Neural cell (in vitro differentiated cells): ENCODE measurements around the gene RNLS. TPM values are rescaled to one million over a fixed set of nuclear protein-coding genes. Genes with fewer than 3 reads are reported as not detected.

Experiments
- H2AFZ ChIP-seq: fragments of 200-600, 300-800 bp; sonication (generic), shearing (Covaris generic); 2 replicates; pipeline ENCODE4 v1.6.0; 2014; ENCODE audit warnings: low read depth, mild to moderate bottlenecking, antibody characterized with exemption, low read length, moderate library complexity
- H3F3A ChIP-seq: fragments of 200-600 bp; shearing (Covaris generic); 2 replicates; pipeline ENCODE4 v1.6.1; 2016; ENCODE audit warnings: mild to moderate bottlenecking, moderate library complexity, mixed read lengths, antibody characterized with exemption, low read length; ENCODE audit not compliant: insufficient read depth, poor library complexity, severe bottlenecking
- H3K27ac ChIP-seq: fragments of 200-600, 300-800 bp; sonication (generic), shearing (Covaris generic); 2 replicates; pipeline ENCODE4 v1.5.1; 2014; ENCODE audit warnings: mild to moderate bottlenecking, low read length, moderate library complexity
- H3K27me3 ChIP-seq: fragments of 300-800, 200-600 bp; sonication (generic), shearing (Covaris generic); 2 replicates; pipeline ENCODE4 v1.6.0; 2014; ENCODE audit warnings: mild to moderate bottlenecking, low read depth, low read length, moderate library complexity; ENCODE audit not compliant: insufficient read depth
- H3K36me3 ChIP-seq: fragments of 300-800, 200-600 bp; sonication (generic), shearing (Covaris generic); 2 replicates; pipeline ENCODE4 v1.5.1; 2014; ENCODE audit warnings: mild to moderate bottlenecking, antibody characterized with exemption, low read length, moderate library complexity; ENCODE audit not compliant: insufficient read depth
- H3K4me2 ChIP-seq: fragments of 300-800, 200-600 bp; sonication (generic), shearing (Covaris generic); 2 replicates; pipeline ENCODE4 v1.6.0; 2014; ENCODE audit warnings: mild to moderate bottlenecking, low read length
- H3K4me3 ChIP-seq: fragments of 300-800, 200-600 bp; sonication (generic), shearing (Covaris generic); 2 replicates; pipeline ENCODE4 v1.5.1; 2014; ENCODE audit warnings: mild to moderate bottlenecking, low read length, moderate library complexity
- H3K79me2 ChIP-seq: fragments of 200-600 bp; shearing (Covaris generic); replicated peaks from 2 replicates; pipeline ENCODE4 v1.6.0; 2014; ENCODE audit warnings: mild to moderate bottlenecking, low read length, moderate library complexity; ENCODE audit not compliant: insufficient read depth
- H3K9ac ChIP-seq: fragments of 300-800, 200-600 bp; sonication (generic), shearing (Covaris generic); 2 replicates; pipeline ENCODE4 v1.6.1; 2016; ENCODE audit warnings: mild to moderate bottlenecking, low read length, mixed read lengths
- H3K9me2 ChIP-seq: fragments of 200-600 bp; shearing (Covaris generic); 2 replicates; pipeline ENCODE4 v1.6.1; 2016; ENCODE audit warnings: mild to moderate bottlenecking, low read length, mixed read lengths; ENCODE audit not compliant: insufficient read depth
- H3K9me3 ChIP-seq: fragments of 200-600, 300-800 bp; sonication (generic), shearing (Covaris generic); 2 replicates; pipeline ENCODE4 v1.6.1; 2016; ENCODE audit warnings: mild to moderate bottlenecking, mixed run types, low read length, moderate library complexity, mixed read lengths
- H4K20me1 ChIP-seq: fragments of 200-600 bp; shearing (Covaris generic); 2 replicates; pipeline ENCODE4 v1.6.1; 2016; ENCODE audit warnings: mild to moderate bottlenecking, mixed run types; ENCODE audit not compliant: insufficient read depth
- EP300 ChIP-seq: fragments of 450-650 bp; conservative IDR thresholded peaks from 2 replicates; pipeline ENCODE4 v1.6.1; 2014; ENCODE audit warnings: antibody characterized with exemption, mild to moderate bottlenecking, moderate library complexity; ENCODE audit not compliant: poor library complexity, severe bottlenecking
- EZH2 ChIP-seq: fragments of 200-600, 300-800 bp; shearing (Covaris generic), sonication (generic); IDR thresholded peaks from 2 replicates; pipeline ENCODE4 v1.6.1; 2014; ENCODE audit warnings: antibody characterized with exemption, low read length, borderline replicate concordance, mild to moderate bottlenecking; ENCODE audit not compliant: insufficient read depth, poor library complexity, severe bottlenecking
- MXI1 ChIP-seq: fragments of 450-650 bp; conservative IDR thresholded peaks from 2 replicates; pipeline ENCODE4 v1.6.1; 2014; ENCODE audit warnings: antibody characterized with exemption, mild to moderate bottlenecking; ENCODE audit not compliant: poor library complexity, severe bottlenecking
- POLR2AphosphoS5 ChIP-seq: IDR thresholded peaks from 2 replicates; pipeline ENCODE4 v1.6.1; 2012
- RAD21 ChIP-seq: fragments of 450-650 bp; conservative IDR thresholded peaks from 2 replicates; pipeline ENCODE4 v1.6.1; 2014; ENCODE audit warnings: antibody characterized with exemption, mild to moderate bottlenecking, moderate library complexity
- REST ChIP-seq: IDR thresholded peaks from 2 replicates; pipeline ENCODE4 v1.6.1; 2012; ENCODE audit warnings: borderline replicate concordance
- SMC3 ChIP-seq: fragments of 450-650 bp; conservative IDR thresholded peaks from 2 replicates; pipeline ENCODE4 v1.6.1; 2014; ENCODE audit warnings: antibody characterized with exemption, mild to moderate bottlenecking, moderate library complexity; ENCODE audit not compliant: poor library complexity
- TAF1 ChIP-seq: IDR thresholded peaks from 2 replicates; pipeline ENCODE4 v1.6.1; 2012; ENCODE audit warnings: low read depth
- polyA plus RNA-seq: library from polyadenylated mRNA; depleted of rRNA; stranded (reverse); fragments of >200 nt; gene quantifications from 2 replicates; pipeline ENCODE4 v1.2.3, GENCODE V29; 2014
- TF ChIP-seq, protein P1 (sequence below): fragments of 450-650 bp; IDR thresholded peaks from 2 replicates; pipeline ENCODE4 v1.5.1; 2014; ENCODE audit warnings: antibody characterized with exemption, mild to moderate bottlenecking, moderate library complexity; ENCODE audit not compliant: poor library complexity, severe bottlenecking

The RNLS gene
- polyA plus RNA-seq, 1 donor from 2014 or later, result 0.20 TPM

- TF ChIP-seq POLR2AphosphoS5, result no peak
- TF ChIP-seq, protein P1, sequence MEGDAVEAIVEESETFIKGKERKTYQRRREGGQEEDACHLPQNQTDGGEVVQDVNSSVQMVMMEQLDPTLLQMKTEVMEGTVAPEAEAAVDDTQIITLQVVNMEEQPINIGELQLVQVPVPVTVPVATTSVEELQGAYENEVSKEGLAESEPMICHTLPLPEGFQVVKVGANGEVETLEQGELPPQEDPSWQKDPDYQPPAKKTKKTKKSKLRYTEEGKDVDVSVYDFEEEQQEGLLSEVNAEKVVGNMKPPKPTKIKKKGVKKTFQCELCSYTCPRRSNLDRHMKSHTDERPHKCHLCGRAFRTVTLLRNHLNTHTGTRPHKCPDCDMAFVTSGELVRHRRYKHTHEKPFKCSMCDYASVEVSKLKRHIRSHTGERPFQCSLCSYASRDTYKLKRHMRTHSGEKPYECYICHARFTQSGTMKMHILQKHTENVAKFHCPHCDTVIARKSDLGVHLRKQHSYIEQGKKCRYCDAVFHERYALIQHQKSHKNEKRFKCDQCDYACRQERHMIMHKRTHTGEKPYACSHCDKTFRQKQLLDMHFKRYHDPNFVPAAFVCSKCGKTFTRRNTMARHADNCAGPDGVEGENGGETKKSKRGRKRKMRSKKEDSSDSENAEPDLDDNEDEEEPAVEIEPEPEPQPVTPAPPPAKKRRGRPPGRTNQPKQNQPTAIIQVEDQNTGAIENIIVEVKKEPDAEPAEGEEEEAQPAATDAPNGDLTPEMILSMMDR, result no peak
- TF ChIP-seq MXI1, result no peak
- TF ChIP-seq EP300, result no peak
- no peak for TF ChIP-seq REST
- Histone ChIP-seq H2AFZ (no peak overlapping the region), H3K9me3 (no peaks in the 10 kb centered on the region), H3K4me3 (no peak overlapping the region), H3K79me2 (no peaks in the 10 kb centered on the region), H3K27ac (no peak overlapping the region), H3K9ac (no peak overlapping the region), H3F3A (no peaks in the 10 kb centered on the region), H3K9me2 (no peaks in the 10 kb centered on the region), H4K20me1 (no peaks in the 10 kb centered on the region), H3K36me3 (no peaks in the 10 kb centered on the region), H3K27me3 (no peaks in the 10 kb centered on the region), H3K4me2 (no peak overlapping the region)
These were observed 51.6 kb downstream of the RNLS start for GRCh38 chr10:88531392-88532052.

DNA sequence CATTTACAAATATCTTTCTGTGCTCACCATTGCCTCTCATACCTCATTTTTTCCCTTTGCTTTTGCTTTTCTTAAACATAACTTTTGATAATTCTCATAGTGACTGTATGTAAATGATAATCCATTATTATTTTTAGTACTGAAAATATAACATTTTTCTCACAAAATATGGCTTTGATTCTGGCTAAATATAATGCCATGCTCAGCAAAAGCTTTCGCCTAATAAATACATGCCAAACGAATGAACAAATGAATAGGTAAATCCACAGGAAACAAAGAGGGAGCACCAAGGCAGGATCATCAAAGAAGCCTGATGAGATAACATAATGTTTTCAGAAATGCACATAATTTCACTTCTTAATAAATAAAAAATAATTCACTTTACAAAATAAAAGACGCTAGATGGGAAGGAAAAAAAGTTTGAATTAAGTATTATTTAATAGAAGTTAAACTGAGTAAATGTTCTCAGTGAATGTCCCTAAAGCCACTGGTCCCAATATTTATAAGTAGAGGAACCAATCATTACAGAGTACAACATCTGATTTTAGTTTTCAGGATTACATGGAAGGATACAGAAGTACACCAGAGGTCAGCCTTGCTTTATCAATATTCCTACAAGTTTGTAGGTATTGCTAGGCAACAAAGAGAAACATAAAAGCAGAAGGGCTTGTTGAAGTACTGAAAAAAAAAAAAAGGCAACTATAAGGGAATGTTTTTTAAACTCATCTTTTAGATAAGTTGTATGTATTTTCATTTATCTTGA lies 52.3 kb downstream of the RNLS start:
- no peaks in the 10 kb centered on the region for H3K79me2 ChIP-seq
- H3K4me3 ChIP-seq, result no peak overlapping the region
- H3K4me2 ChIP-seq, result no peak overlapping the region
- H3K27ac ChIP-seq, result no peak overlapping the region
- no peak overlapping the region for H2AFZ ChIP-seq
- H4K20me1 ChIP-seq, result no peaks in the 10 kb centered on the region
- H3K9ac ChIP-seq, result no peak overlapping the region
- H3K36me3 ChIP-seq, result no peaks in the 10 kb centered on the region
- TF ChIP-seq POLR2AphosphoS5 (no peak), SMC3 (no peak), EP300 (no peak), TAF1 (no peak), MXI1 (no peak), EZH2 (no peak), REST (no peak), RAD21 (no peak)
- TF ChIP-seq, protein P1, result no peak
- H3K9me2 ChIP-seq, result no peaks in the 10 kb centered on the region
- no peaks in the 10 kb centered on the region for H3F3A ChIP-seq
- no peaks in the 10 kb centered on the region for H3K27me3 ChIP-seq
- H3K9me3 ChIP-seq, result no peaks in the 10 kb centered on the region
